IMR-90 (cell line): ENCODE data around the gene COX4I1. TPM values are rescaled to one million over a fixed set of nuclear protein-coding genes. Genes with fewer than 3 reads are reported as not detected.

ENCODE experiments used
- ATAC-seq: fragments of 200-7000 bp; cut with Tn5 transposase; 2 replicates; pipeline ENCODE4 v1.9.1; 2020; ENCODE audit warnings: low read depth, mild to moderate bottlenecking, moderate library complexity
- BruUV-seq: library from RNA; stranded (reverse); fragments of 400-500 nt; replicated peaks from 2 replicates; lab custom pipeline; 2021; lab: Mats Ljungman, UMichigan
- CTCF ChIA-PET: fragments of 300-600 bp; formaldehyde crosslinking; extraction: SDS; loops from one replicate; lab custom pipeline; 2021; ENCODE audit warnings: antibody characterized with exemption; lab: Yijun Ruan, JAX
- POLR2A ChIA-PET: fragments of 300-600 bp; sonication (Branson Sonifier 250); formaldehyde crosslinking; loops from one replicate; lab custom pipeline; 2022; ENCODE audit warnings: antibody characterized with exemption; ENCODE audit not compliant: unreplicated experiment; lab: Charles Lee
- DNase-seq: peaks from one replicate; pipeline ENCODE4 v3.0.0; 2013
- H2AFZ ChIP-seq: replicated peaks from 2 replicates; pipeline ENCODE3; 2013; ENCODE audit warnings: low read length, mild to moderate bottlenecking; ENCODE audit not compliant: poor library complexity
- H2AK5ac ChIP-seq: 2 replicates; pipeline ENCODE4 v1.6.1; 2013; ENCODE audit warnings: low read depth, low read length, inconsistent platforms
- H2AK9ac ChIP-seq: replicated peaks from 2 replicates; pipeline ENCODE3; 2013; ENCODE audit warnings: mild to moderate bottlenecking, low read depth, low read length, moderate library complexity; ENCODE audit not compliant: poor library complexity
- H2BK120ac ChIP-seq: 2 replicates; pipeline ENCODE4 v1.6.1; 2013; ENCODE audit warnings: low read depth, low read length, inconsistent platforms
- H2BK15ac ChIP-seq: 3 replicates; pipeline ENCODE4 v1.6.1; 2013; ENCODE audit warnings: low read depth, low read length, inconsistent platforms
- H2BK20ac ChIP-seq: 2 replicates; pipeline ENCODE4 v1.6.1; 2013; ENCODE audit warnings: low read depth, mild to moderate bottlenecking, inconsistent platforms, low read length, moderate library complexity
- H2BK5ac ChIP-seq: 2 replicates; pipeline ENCODE4 v1.6.1; 2013; ENCODE audit warnings: mild to moderate bottlenecking, low read depth, low read length, inconsistent platforms; ENCODE audit not compliant: poor library complexity, severe bottlenecking
- H3K14ac ChIP-seq: replicated peaks from 2 replicates; pipeline ENCODE4 v1.6.1; 2013; ENCODE audit warnings: low read depth, low read length, inconsistent platforms
- H3K18ac ChIP-seq: 2 replicates; pipeline ENCODE4 v1.6.1; 2013; ENCODE audit warnings: low read depth, low read length, control low read depth
- H3K23ac ChIP-seq: 2 replicates; pipeline ENCODE4 v1.6.1; 2013; ENCODE audit warnings: low read depth, low read length, inconsistent platforms
- H3K27ac ChIP-seq: 2 replicates; pipeline ENCODE4 v1.5.1; 2013; ENCODE audit warnings: mild to moderate bottlenecking, control low read depth, low read length; ENCODE audit not compliant: insufficient read depth
- H3K27me3 ChIP-seq: 2 replicates; pipeline ENCODE4 v1.6.1; 2013; ENCODE audit warnings: low read length; ENCODE audit not compliant: control insufficient read depth, insufficient read depth
- H3K36me3 ChIP-seq: 2 replicates; pipeline ENCODE4 v1.6.1; 2013; ENCODE audit warnings: low read length, mixed read lengths; ENCODE audit not compliant: control insufficient read depth, insufficient read depth
- H3K4ac ChIP-seq: 2 replicates; pipeline ENCODE4 v1.6.1; 2013; ENCODE audit warnings: low read depth, low read length, inconsistent platforms
- H3K4me1 ChIP-seq: 2 replicates; pipeline ENCODE4 v1.6.1; 2013; ENCODE audit warnings: low read length, mixed read lengths; ENCODE audit not compliant: control insufficient read depth, insufficient read depth
- H3K4me2 ChIP-seq: 2 replicates; pipeline ENCODE4 v1.6.1; 2013; ENCODE audit warnings: low read depth, mild to moderate bottlenecking, control low read depth, low read length, moderate library complexity
- H3K4me3 ChIP-seq: 2 replicates; pipeline ENCODE4 v1.5.1; 2013; ENCODE audit warnings: low read depth, mild to moderate bottlenecking, control low read depth, low read length, moderate library complexity; ENCODE audit not compliant: insufficient read depth
- H3K56ac ChIP-seq: 2 replicates; pipeline ENCODE4 v1.6.1; 2013; ENCODE audit warnings: low read length, inconsistent platforms; ENCODE audit not compliant: insufficient read depth; ENCODE audit errors: extremely low read depth
- H3K79me1 ChIP-seq, 2 experiments: 2 replicates each; pipeline ENCODE4 v1.6.1; 2013; ENCODE audit warnings: low read length in 2 of 2, inconsistent platforms in 1 of 2, low read depth in 1 of 2
- H3K9ac ChIP-seq: 2 replicates; pipeline ENCODE4 v1.6.1; 2013; ENCODE audit warnings: low read depth, low read length, control low read depth
- H3K9me1 ChIP-seq: 2 replicates; pipeline ENCODE4 v1.6.1; 2013; ENCODE audit warnings: low read length, inconsistent platforms; ENCODE audit not compliant: insufficient read depth
- H3K9me3 ChIP-seq: 2 replicates; pipeline ENCODE4 v1.6.1; 2013; ENCODE audit warnings: low read length; ENCODE audit not compliant: control insufficient read depth, insufficient read depth
- H4K20me1 ChIP-seq: 2 replicates; pipeline ENCODE4 v1.6.1; 2013; ENCODE audit warnings: low read length, inconsistent platforms; ENCODE audit not compliant: insufficient read depth
- H4K5ac ChIP-seq: 2 replicates; pipeline ENCODE4 v1.6.1; 2013; ENCODE audit warnings: mild to moderate bottlenecking, low read depth, low read length, control low read depth
- H4K8ac ChIP-seq, 2 experiments: 2 replicates each; pipeline ENCODE4 v1.6.1; 2013; ENCODE audit warnings: low read depth in 2 of 2, low read length in 2 of 2, control low read depth in 1 of 2, inconsistent platforms in 1 of 2
- H4K91ac ChIP-seq: 2 replicates; pipeline ENCODE4 v1.6.1; 2013; ENCODE audit warnings: low read depth, low read length, inconsistent platforms; ENCODE audit not compliant: insufficient read depth
- BHLHE40 ChIP-seq: fragments of 150-350 bp; IDR thresholded peaks from 2 replicates; pipeline ENCODE4 v1.6.1; 2016; ENCODE audit warnings: mild to moderate bottlenecking, low read depth, low read length
- POLR2A ChIP-seq: IDR thresholded peaks from 2 replicates; pipeline ENCODE4 v1.6.1; 2012; ENCODE audit warnings: mild to moderate bottlenecking, low read depth, low read length
- SMC3 ChIP-seq: fragments of 150-350 bp; IDR thresholded peaks from 2 replicates; pipeline ENCODE4 v1.6.1; 2016; ENCODE audit warnings: low read depth, mild to moderate bottlenecking, antibody characterized with exemption, low read length, moderate library complexity
- WGBS, 2 experiments: methylation state at CpG; one replicate each; pipeline versions ENCODE4 v1.1.5 to v1.1.7; 2013; ENCODE audit warnings: missing lambda C conversion rate in 2 of 2; ENCODE audit not compliant: insufficient read length in 1 of 2; ENCODE audit errors: extremely low coverage in 2 of 2; 5-methylcytosine and 5-hydroxymethylcytosine counted together
- dilution Hi-C: fragments of 300-500 bp; cut with HindIII; formaldehyde crosslinking; loops from one replicate; pipeline ENCODE4 v1.14.3; 2018; ENCODE audit warnings: low sequenced_read_pairs; ENCODE audit not compliant: unreplicated experiment
- in situ Hi-C: fragments of 300-500 bp; cut with MboI; formaldehyde crosslinking; loops from 3 replicates; pipeline ENCODE4 v1.14.3; 2019; ENCODE audit warnings: low sequenced_read_pairs, inconsistent platforms, mixed read lengths
- intact Hi-C: fragments of 100-400 bp; cut with micrococcal nuclease; formaldehyde crosslinking; loops from 2 replicates; pipeline ENCODE4 v1.10.0; 2022
- polyA plus RNA-seq, 3 experiments: library from polyadenylated mRNA; depleted of rRNA; stranded (reverse); fragments of >200 nt; gene quantifications; 2 replicates each; pipeline ENCODE4 v1.2.3, GENCODE V29; 2012; ENCODE audit warnings: low replicate concordance in 1 of 3
- total RNA-seq: library from RNA; depleted of rRNA; stranded (reverse); fragments of >200 nt; gene quantifications from 2 replicates; pipeline ENCODE4 v1.2.3, GENCODE V29; 2012
- TF ChIP-seq, protein P1 (sequence below): fragments of 150-350 bp; IDR thresholded peaks from 2 replicates; pipeline ENCODE4 v1.6.1; 2016; ENCODE audit warnings: low read depth, mild to moderate bottlenecking, low read length, moderate library complexity, borderline replicate concordance
- TF ChIP-seq, protein P2 (sequence below): fragments of 150-350 bp; IDR thresholded peaks from 2 replicates; pipeline ENCODE4 v1.6.1; 2017; ENCODE audit warnings: mild to moderate bottlenecking, antibody characterized with exemption, low read length, low read depth

Gene COX4I1
- total and polyA plus RNA-seq, 2 of the 4 experiments (the other 2 are of a cell fraction), result 397 to 700 TPM

DNA sequence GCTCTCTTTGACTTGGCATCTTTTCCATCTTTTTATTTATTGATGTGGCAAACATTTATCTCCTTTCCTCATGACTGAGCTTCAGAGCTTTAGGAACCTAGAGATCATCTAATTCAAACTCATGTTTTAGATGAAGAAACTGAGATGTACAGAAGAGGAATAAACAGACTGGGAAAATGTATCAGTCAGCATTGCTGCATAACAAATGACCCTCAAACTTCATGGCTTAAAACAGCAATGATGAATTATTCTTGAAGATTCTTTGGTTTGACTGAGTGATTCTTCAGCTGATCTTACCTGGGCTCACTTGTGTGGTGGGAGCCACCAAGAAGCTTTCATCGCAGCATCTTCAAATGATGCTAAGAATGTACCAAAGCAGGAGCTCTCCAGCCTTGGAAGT, 55.4 kb downstream of the COX4I1 start:
- intact Hi-C loops (no loop called here), in situ Hi-C loops (no loop called here), dilution Hi-C loops (no loop called here)
- H3K27me3 ChIP-seq, result peaks cover 66% of the 10 kb centered on the region
- H3K36me3 ChIP-seq, result no peaks in the 10 kb centered on the region
- no peak for DNase-seq
- no peak overlapping the region for H4K8ac ChIP-seq
- H2AK9ac ChIP-seq, result no peak overlapping the region
- H2BK15ac ChIP-seq, result no peak overlapping the region
- ChIA-PET POLR2A (no interaction called here), CTCF (interaction anchor here (0.6 kb wide), 1 partner anchor 1777 kb away, joined by 3 read pairs; no protein-coding TSS in a partner anchor)
- no peak overlapping the region for H4K5ac ChIP-seq
- no CpG with 5 or more reads among the region's 1 CpG for WGBS, 2 experiments
- no peaks in the 10 kb centered on the region for H3K4me1 ChIP-seq
- no peak overlapping the region for H3K4me3 ChIP-seq
- no peak overlapping the region for H4K91ac ChIP-seq
- no peak overlapping the region for H2AFZ ChIP-seq
- H3K4me2 ChIP-seq, result no peak overlapping the region
- H3K18ac ChIP-seq, result no peak overlapping the region
- H3K4ac ChIP-seq, result no peak overlapping the region
- H3K9me3 ChIP-seq, result peaks cover 11% of the 10 kb centered on the region
- H4K20me1 ChIP-seq, result no peaks in the 10 kb centered on the region
- H3K9me1 ChIP-seq, result no peaks in the 10 kb centered on the region
- H2AK5ac ChIP-seq, result no peak overlapping the region
- H3K23ac ChIP-seq, result no peak overlapping the region
- BruUV-seq, result no TSS peak
- no peak overlapping the region for H3K27ac ChIP-seq
- H2BK120ac ChIP-seq, result no peak overlapping the region
- H3K14ac ChIP-seq, result no peak overlapping the region
- no peak overlapping the region for H2BK5ac ChIP-seq
- no peak for ATAC-seq
- H3K56ac ChIP-seq, result no peak overlapping the region
- TF ChIP-seq BHLHE40, result no peak
- no peak for TF ChIP-seq POLR2A
- TF ChIP-seq, protein P1, sequence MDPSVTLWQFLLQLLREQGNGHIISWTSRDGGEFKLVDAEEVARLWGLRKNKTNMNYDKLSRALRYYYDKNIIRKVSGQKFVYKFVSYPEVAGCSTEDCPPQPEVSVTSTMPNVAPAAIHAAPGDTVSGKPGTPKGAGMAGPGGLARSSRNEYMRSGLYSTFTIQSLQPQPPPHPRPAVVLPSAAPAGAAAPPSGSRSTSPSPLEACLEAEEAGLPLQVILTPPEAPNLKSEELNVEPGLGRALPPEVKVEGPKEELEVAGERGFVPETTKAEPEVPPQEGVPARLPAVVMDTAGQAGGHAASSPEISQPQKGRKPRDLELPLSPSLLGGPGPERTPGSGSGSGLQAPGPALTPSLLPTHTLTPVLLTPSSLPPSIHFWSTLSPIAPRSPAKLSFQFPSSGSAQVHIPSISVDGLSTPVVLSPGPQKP, result no peak
- TF ChIP-seq, protein P2, sequence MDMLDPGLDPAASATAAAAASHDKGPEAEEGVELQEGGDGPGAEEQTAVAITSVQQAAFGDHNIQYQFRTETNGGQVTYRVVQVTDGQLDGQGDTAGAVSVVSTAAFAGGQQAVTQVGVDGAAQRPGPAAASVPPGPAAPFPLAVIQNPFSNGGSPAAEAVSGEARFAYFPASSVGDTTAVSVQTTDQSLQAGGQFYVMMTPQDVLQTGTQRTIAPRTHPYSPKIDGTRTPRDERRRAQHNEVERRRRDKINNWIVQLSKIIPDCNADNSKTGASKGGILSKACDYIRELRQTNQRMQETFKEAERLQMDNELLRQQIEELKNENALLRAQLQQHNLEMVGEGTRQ, result no peak
- TF ChIP-seq SMC3, result no peak
- no peak overlapping the region for H2BK20ac ChIP-seq
- no peak overlapping the region for H3K9ac ChIP-seq
- no peaks in the 10 kb centered on the region for H3K79me1 ChIP-seq
